Measurements from ENCODE around the gene TPPP.
"Not testable (repeated sequence)": the region's sequence is repeated elsewhere in the genome, so short reads cannot be mapped to it uniquely, and the experiment has no call there.

Gene TPPP

DNA sequence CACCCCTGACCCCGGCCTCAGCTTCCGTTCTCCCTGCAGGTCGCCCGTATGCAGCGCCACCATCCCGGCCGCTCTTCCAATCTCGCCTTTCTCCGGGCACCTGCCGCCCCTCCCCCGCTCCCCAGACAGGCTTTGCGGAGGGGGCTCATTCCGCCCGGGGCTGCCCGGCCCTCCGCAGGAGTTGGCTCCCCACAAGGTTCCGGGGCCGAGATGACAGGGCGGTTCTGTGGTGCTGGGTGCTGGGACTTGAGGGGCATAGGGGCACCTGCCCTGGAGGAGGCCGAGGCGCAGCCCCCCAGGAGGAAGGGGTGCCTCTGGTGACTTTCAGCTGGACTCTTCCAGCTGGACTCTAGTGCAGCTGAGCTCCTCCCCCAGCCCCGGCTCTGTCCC lies 885 bp upstream of the TPPP start:
- DNase-seq (ENCODE audit: low read depth) = not testable (repeated sequence)

DNA sequence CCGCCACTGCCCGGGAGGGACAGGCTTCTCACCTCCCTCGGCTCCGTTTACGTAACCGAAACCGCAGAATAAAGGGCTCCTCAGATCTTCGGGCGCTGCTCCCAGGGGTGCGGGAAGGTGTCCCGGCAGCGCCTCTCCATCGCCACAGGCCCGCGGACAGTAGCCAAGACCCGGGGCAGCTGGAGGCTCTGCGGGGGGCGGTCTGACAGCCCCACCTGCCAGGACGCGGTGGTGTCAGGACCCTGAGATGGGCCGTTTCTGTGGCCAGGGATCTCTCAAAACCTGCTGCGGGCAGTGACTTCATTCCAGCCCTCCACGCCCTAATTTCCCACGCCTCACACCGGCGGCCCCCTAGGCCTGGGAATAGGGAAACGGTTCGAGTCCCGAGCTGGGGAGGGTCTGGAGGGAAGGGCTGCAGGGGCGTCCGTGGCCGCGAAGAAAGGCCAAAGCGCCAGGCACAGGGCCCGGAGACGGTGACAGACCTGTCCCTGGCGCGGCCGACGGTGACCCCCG lies 567 bp downstream of the TPPP start:
- DNase-seq (ENCODE audit: low read depth) = not testable (repeated sequence)

DNA sequence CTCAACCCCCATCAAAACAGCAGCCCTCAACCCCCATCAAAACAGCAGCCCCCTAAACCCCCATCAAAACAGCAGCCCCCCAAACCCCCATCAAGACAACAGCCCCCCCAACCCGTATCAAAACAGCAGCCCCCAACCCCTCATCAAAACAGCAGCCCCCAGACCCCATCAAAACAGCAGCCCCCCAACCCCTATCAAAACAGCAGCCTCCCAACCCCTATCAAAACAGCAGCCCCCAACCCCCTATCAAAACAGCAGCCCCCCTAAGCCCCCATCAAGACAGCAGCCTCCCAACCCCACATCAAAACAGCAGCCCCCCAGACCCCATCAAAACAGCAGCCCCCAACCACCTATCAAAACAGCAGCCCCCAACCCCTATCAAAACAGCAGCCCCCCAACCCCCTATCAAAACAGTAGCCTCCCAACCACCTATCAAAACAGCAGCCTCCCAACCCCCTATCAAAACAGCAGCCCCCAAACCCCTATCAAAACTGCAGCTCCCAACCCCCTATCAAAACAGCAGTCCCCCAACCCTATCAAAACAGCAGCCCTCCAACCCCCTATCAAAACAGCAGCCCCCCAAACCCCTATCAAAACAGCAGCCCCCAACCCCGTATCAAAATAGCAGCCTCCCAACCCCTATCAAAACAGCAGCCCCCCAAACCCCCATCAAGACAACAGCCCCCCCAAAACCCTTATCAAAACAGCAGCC lies 1.2 kb downstream of the TPPP start:
- DNase-seq (ENCODE audit: low read depth) = no peak

DNA sequence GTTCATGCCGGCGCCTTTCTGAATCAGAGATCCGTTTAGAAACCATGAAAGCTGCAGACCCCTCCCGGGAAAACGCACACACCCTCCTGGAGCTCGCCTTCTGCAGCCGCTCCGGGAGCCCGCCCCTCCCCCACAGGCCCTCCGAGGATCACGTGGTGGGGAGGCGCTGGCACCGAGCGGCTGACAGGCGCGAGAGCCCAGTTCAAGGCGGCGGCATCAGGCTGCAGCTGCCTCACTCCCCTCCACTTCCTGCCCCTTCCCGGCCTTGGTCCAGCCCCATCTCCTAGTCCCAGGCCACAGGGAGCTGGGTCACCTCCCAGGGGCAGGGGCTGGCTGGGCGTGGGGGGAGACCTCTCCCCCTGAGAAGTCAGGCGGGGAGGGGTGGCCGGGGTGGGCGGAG lies 2.1 kb downstream of the TPPP start:
- DNase-seq (ENCODE audit: low read depth) = not testable (repeated sequence)

DNA sequence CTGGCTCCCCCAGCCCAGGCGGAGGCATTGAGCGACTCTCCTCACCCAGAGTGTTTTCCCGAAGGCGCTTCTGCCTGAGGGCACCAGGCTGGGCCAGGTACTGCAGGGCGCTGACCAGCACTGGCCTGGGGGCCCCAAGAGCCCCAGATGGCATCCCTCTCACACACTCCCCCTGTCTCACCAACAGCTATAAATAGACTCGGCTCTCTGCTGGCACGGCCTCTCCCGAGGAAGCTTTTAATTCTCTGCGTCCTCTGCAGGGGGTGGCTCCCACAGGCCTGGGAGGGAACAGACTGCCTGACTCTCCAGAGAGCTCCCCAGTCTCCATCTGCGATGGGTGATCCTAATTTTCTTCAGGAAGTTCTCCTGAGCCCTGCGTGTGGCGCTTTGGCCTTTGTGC lies 2.9 kb downstream of the TPPP start:
- not testable (repeated sequence) for DNase-seq (ENCODE audit: low read depth)

GRCh38 chr5:688348-689010 lies 4.7 kb downstream of the TPPP start:
- not testable (repeated sequence) for DNase-seq (ENCODE audit: low read depth)

GRCh38 chr5:686936-687335 lies 6.2 kb downstream of the TPPP start:
- not testable (repeated sequence) for DNase-seq (ENCODE audit: low read depth)

DNA sequence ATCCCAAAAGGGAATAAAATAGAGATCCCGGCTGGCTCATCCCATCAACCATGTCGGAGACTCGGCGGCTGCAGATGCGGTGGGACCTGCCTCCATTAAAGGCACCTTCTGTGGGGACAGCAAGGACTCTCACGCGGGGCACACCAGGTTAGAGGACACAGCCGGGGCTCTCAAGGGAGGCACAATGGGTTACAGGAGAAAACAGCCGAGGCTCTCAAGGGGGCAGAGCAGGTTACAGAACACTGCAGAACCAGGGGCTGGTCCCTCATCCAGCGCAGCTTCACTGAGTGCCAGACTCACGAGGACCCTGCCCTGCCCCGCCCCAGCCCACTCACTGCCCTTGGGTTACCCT lies 7.0 kb downstream of the TPPP start:
- not testable (repeated sequence) for DNase-seq (ENCODE audit: low read depth)

DNA sequence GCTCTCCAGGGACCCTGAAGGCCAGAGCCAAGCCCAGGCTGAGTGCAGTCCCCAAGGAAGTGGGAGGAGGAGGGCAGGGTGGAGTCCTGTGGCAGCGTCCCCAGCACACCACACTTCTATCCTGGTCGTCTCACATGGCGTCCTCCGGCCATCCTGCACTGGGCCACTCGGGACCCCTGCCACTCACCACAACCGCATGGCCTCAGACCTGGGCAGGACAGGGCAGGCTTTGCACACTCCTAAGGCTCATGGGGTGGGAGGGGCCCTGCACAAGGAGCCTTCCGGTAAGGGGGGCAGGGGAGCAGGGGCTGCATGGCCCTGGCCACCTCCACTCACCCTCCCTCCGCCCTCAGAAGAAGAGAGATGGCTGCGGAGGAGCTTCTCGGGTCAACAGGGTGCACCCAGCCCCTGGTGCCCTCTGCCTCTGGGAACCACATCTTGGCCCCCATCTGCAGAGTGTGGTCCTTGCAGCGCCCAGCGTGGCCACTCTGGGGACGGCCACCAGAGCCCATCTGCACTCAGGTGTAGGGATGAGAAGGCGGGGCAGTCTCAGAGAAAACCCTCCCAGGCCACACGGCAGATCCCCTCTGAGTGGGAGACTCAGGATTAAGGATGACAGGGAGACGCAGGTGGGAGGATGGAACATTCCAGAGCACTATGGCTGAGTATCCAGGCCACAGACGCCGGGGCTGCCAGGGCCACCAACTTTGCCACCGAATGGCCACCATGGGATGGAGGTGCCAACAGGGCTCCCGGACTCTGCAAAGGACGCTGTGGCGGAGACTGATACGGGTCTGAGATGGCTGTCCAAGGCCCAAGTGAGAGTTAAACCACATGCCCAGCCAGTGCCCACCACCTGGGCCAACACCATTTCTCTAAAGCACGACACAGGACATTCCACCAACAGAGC lies 7.6 kb downstream of the TPPP start:
- DNase-seq (ENCODE audit: low read depth) = no peak

DNA sequence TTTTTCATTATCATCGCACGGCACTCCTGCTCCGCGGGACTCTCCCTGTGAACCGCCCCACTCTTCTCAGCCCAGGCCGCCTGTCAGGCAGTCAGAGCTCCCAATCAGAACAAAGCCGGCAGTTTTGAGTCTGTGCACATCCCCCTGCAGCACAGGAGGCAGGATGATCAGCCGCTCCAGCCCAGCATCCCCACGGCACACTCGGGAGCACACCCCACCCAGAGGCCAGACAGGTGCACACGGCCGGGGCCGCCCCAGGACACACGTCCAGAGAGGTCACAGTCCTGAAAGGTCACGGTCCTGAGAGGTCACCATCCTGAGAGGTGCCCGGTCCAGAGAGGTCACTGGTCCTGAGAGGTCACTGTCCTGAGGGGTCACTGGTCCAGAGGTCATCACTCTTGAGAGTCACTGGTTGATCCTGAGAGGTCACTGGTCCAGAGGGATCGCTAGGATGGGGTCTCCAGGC lies 8.4 kb downstream of the TPPP start:
- no peak for DNase-seq (ENCODE audit: low read depth)

DNA sequence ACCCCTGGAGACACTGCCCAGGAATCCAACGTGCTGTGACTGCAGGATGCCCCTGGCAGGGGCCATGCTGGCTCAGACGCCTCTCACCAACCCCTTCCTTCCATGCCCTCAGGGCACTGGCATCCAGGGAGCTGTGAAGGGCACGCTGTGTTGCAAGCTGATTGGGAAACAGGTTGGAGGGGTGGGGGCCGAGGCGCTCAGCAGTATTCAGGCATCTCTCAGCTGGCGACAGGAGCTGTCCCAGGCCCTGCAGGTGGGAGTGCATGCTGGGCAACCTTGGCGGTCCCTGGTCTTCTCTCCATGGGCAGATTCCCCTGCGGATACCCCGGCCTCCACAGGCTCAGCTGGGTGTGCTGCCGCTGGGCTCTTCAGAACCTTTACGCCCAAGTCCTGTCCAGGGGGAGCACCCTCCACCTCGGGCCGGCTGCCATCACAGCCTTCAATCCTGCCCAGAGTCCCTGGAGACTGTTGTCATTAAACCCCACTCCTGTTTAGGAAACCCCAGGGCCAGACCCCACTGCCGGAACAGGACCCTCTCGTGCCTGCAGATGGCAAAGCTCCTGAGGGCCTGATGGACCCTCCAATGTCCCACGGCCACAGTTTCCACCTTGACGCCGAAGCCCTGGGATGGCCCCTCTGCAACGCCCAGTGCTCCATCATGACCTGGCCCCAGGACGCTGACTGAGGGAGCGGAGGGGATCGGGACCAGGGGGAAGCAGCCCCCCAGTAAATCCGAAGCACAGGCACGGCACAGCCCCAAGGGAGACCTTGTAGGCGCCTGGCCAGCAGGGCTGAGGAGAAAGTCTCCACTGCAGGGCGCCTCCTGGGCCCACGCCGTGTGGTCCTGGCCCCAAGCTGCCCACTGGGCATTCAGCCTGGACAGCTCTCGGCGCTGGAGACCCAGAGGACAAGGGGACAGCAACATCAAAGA lies 9.3 kb downstream of the TPPP start:
- DNase-seq (ENCODE audit: low read depth) = no peak

DNA sequence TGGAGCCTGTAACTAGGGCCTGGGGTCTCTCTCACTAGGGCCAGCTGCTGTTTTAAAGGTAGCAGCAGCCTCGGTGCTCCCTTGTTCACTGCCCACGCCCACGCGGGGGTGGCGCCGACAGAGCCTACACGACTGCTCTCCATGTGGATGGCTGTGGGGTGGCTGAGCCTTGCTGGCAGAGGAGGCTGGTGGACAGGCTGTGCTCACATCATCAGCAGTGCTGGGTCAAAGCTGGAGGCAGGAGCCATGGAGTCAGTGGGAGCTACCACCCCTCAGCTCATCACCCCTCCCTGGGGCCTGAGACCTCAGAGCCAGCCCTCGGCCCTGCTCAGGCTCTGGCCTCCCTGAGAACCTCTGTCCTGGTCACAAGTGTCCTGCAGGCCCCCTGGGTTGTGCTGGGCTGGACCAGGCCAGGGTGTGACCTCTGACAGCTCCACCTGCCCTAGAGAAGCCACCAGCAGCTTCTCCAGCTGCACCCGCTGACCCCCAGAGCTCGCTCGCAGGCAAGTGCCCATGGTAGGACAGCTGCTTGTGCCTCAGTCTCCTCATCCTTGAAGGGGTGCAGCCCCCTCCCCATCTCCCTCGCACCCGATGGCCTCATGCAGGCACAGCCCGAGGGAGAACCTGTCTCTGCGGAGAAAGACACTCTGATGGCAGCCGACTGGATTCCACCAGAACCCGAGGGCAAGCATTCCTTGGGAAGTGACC lies 10.3 kb downstream of the TPPP start:
- DNase-seq (ENCODE audit: low read depth) = not testable (repeated sequence)

DNA sequence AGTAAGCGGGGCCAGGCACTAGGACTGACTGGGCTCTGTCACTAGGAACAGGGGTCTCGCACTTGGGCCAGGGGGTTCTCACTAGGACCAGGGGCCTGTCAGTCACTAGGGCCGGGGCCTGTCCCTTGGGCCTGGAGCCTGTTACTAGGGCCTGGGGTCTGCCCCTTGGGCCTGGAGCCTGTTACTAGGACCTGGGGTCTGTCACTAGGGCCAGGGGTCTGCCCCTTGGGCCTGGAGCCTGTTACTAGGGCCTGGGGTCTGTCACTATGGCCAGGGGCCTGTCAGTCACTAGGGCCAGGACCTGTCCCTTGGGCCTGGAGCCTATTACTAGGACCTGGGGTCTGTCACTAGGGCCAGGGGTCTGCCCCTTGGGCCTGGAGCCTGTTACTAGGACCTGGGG lies 10.9 kb downstream of the TPPP start:
- DNase-seq (ENCODE audit: low read depth) = not testable (repeated sequence)

DNA sequence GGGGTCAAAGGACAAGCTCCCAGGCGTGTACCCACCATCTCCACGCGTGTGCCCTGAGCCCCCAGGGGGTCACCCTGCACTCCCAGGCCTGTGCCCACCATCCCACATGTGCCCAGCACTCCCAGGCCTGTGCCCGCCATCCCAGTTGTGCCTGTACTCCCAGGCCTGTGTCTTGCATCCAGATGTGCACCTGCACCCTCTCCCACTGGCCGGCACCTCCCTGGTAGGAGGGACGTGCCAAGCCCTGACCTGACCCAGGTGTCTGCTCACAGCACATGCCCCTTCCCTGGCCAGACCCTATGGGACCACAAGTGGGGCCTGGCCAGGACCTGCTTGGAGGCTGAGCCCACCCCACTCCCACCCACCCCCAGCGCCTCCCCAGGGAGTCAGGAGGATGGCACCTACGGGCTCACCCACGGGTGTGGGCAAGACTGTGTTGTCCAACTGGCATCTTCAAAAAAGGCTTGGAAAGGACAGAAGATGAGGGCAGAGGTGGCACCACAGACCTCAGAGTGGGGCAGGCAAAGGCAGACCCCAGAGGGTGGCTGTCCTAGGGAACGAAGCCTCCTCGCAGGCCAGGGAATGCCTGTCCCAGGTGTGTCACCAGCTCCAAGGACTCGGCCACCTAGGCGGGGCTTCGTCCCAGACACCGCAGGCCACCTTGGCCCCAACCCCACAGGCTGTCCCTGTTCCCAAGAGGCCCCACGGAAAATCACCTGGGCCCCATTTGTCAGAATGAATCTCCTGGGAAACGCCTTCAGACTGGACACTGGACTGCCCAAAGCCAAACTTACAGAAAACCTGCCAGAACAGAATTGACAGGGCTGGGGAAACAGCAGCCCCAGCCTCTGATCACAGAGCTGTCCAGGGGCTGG lies 11.6 kb downstream of the TPPP start:
- not testable (repeated sequence) for DNase-seq (ENCODE audit: low read depth)

DNA sequence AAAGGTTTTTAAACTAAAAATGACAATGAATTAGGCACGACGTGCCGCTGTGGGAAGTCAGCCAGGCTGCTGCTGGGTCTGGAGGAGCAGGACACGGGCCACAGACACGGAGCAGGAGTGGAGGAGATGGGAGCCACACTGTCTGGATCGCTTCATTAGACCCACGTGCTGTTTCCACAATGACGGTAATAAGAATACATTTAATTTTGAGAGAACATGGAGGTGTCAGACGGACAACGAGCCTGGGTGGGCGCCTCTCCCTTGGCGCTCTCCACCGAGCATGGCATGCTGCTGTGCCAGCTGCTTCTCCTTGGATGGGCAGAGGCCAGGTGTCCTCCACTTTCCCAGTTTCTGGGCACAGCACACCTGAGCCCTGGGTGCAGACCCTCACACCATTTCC lies 12.3 kb downstream of the TPPP start:
- DNase-seq (ENCODE audit: low read depth) = not testable (repeated sequence)

GRCh38 chr5:680118-680795 lies 12.9 kb downstream of the TPPP start:
- DNase-seq (ENCODE audit: low read depth) = not testable (repeated sequence)

GRCh38 chr5:679166-679895 lies 13.8 kb downstream of the TPPP start:
- not testable (repeated sequence) for DNase-seq (ENCODE audit: low read depth)

- DNase-seq (ENCODE audit: low read depth) = not testable (repeated sequence)
Observed at GRCh38 chr5:678521-678920, 14.6 kb downstream of the TPPP start.
